Esophagus squamous epithelium (tissue), 4 donors: ENCODE measurements around the gene PNMA6F.
"Not testable (repeated sequence)": the region's sequence is repeated elsewhere in the genome, so short reads cannot be mapped to it uniquely, and the experiment has no call there.

ENCODE experiments used
- CTCF ChIP-seq, 6 experiments: fragments of 450-650 bp in 4 of 6; fragments of 200-600 bp in 2 of 6; sonication (generic) in 2 of 6; IDR thresholded peaks; one replicate each; pipeline ENCODE4 v1.5.1; 2016 to 2019; ENCODE audit warnings: antibody characterized with exemption in 6 of 6, mild to moderate bottlenecking in 4 of 6, moderate library complexity in 4 of 6
- POLR2A ChIP-seq, 4 donors: fragments of 450-650 bp; IDR thresholded peaks; one replicate each; pipeline ENCODE4 v1.6.1; 2017; ENCODE audit warnings: antibody characterized with exemption in 4 of 4, mild to moderate bottlenecking in 4 of 4, moderate library complexity in 3 of 4

GRCh38 chrX:153320047-153320443 is 1.5 kb downstream of the PNMA6F start:
- TF ChIP-seq CTCF, POLR2A (IDR thresholded peaks at IDR 0.05): not testable (repeated sequence)
